Measurements from ENCODE around the gene EPN1.

The EPN1 gene

GRCh38 chr19:55646889-55647731 lies 27.9 kb upstream of the EPN1 start:
- TF ChIP-seq CTCF (conservative IDR thresholded peaks at IDR 0.05; ENCODE audit: low read depth, low read length) = no peak
- H3K4me3 ChIP-seq (ENCODE audit: low read length) = peak overlapping the region; percentile 71
- no peak for DNase-seq (ENCODE audit: low read depth)

- no peak for DNase-seq (ENCODE audit: low read depth)
- H3K4me3 ChIP-seq (ENCODE audit: low read length) = peak within 1 kb of the TSS; percentile 71
- no peak for TF ChIP-seq CTCF (conservative IDR thresholded peaks at IDR 0.05; ENCODE audit: low read depth, low read length)
Observed at GRCh38 chr19:55647732-55648584, 27.1 kb upstream of the EPN1 start, which contains the start of gene CCDC106. TSS of gene CCDC106 (plus strand) at chr19:55648212. CDS start at chr19:55649047, 835 bp downstream.

- no peak for TF ChIP-seq CTCF (conservative IDR thresholded peaks at IDR 0.05; ENCODE audit: low read depth, low read length)
- DNase-seq (ENCODE audit: low read depth) = no peak
- peak overlapping the region; percentile 71 for H3K4me3 ChIP-seq (ENCODE audit: low read length)
Observed at GRCh38 chr19:55648585-55649267, 26.3 kb upstream of the EPN1 start.

- H3K4me3 ChIP-seq (ENCODE audit: low read length) = peak overlapping the region; percentile 71
- DNase-seq (ENCODE audit: low read depth) = no peak
- TF ChIP-seq CTCF (conservative IDR thresholded peaks at IDR 0.05; ENCODE audit: low read depth, low read length) = no peak
Observed at GRCh38 chr19:55649268-55650125, 25.5 kb upstream of the EPN1 start.

GRCh38 chr19:55650126-55650557 lies 24.9 kb upstream of the EPN1 start:
- no peak for DNase-seq (ENCODE audit: low read depth)
- no peak overlapping the region for H3K4me3 ChIP-seq (ENCODE audit: low read length)
- TF ChIP-seq CTCF (conservative IDR thresholded peaks at IDR 0.05; ENCODE audit: low read depth, low read length) = no peak

- H3K4me3 ChIP-seq (ENCODE audit: low read length) = no peak overlapping the region
- DNase-seq (ENCODE audit: low read depth) = no peak
- TF ChIP-seq CTCF (conservative IDR thresholded peaks at IDR 0.05; ENCODE audit: low read depth, low read length) = no peak
Observed at GRCh38 chr19:55650602-55651230, 24.3 kb upstream of the EPN1 start.

All from retinal pigment epithelial cell (primary cell).